Suprapubic skin (tissue), 3 donors: Measurements from ENCODE around the gene SYTL1.

Experiments
- CTCF ChIP-seq, 2 donors: fragments of 200-600 bp in 1 of 2; fragments of 450-650 bp in 1 of 2; sonication (generic) in 1 of 2; IDR thresholded peaks; one replicate each; pipeline ENCODE4 v1.5.1; 2016 to 2019; ENCODE audit warnings: antibody characterized with exemption in 2 of 2, mild to moderate bottlenecking in 1 of 2, moderate library complexity in 1 of 2
- POLR2AphosphoS5 ChIP-seq, 3 donors: sonication (generic); formaldehyde crosslinking; IDR thresholded peaks; one replicate each; pipeline ENCODE4 v1.6.1; 2017; ENCODE audit warnings: antibody characterized with exemption in 3 of 3

- TF ChIP-seq CTCF (IDR thresholded peaks at IDR 0.05): peak; percentile 31 to 66
- peak in 1 of 3 donors; percentile 55 for TF ChIP-seq POLR2AphosphoS5 (IDR thresholded peaks at IDR 0.05)
These were observed 50.4 kb downstream of the SYTL1 start, which contains the start of gene GPR3 for GRCh38 chr1:27392096-27392777.
